Left cardiac atrium (tissue), 4 donors: ENCODE data around the gene KLHL2. TPM values are rescaled to one million over a fixed set of nuclear protein-coding genes. Genes with fewer than 3 reads are reported as not detected.

Source experiments
- ATAC-seq, 2 donors: fragments of 200-7000 bp; cut with Tn5 transposase; one replicate each; pipeline ENCODE4 v1.9.1; 2020; ENCODE audit warnings: mild to moderate bottlenecking in 2 of 2, moderate library complexity in 2 of 2
- DNase-seq: peaks from one replicate; pipeline ENCODE4 v3.0.0-alpha.2; 2020
- intact Hi-C, 2 donors: fragments of 100-400 bp; cut with DNase I; formaldehyde crosslinking; loops; one replicate each; pipeline versions ENCODE4 v1.14.1 to v1.15.1; 2022 to 2023
- total RNA-seq, 2 donors: library from RNA; stranded (reverse); fragmentation: NEBNext Ultra II Directional; extraction: Animal tissue kit (Norgen Biotek cat#: 25700); gene quantifications; one replicate each; pipeline ENCODE4 v1.2.1, GENCODE V29; 2021
- donor health status: DM: no; HTN: yes; CAD: no.
- donor health status: DM: no; HTN: yes; CAD: no; lungs with severe emphysema.
- donor health status: DM: yes; HTN: yes; CAD: no.
- donor health status: Dilated cardiomyopathy.

KLHL2 gene
- total RNA-seq, 2 donors from 2014 or later = 11.0 to 14.3 TPM

DNA sequence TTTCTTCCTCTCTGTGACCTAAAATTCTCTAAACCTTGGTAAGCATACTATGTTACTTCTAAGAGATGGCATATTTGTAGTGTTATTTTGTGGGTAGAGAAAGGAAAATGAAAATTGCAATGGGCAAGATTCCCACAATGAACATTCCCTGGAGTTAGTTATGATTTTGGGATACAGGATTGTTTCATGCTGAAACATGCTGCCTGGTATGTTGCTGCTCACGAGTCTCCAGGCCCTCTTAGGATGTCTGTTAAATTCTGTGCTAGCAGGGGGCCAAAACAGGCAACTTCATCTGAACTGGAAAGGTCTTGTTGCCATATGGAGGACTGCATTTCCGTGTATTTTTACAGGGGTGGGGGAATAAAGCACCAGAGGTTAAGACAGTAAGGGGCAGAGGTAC is 101.2 kb downstream of the KLHL2 start:
- DNase-seq (no peak), ATAC-seq (no peak)
- intact Hi-C loops = no loop called here

DNA sequence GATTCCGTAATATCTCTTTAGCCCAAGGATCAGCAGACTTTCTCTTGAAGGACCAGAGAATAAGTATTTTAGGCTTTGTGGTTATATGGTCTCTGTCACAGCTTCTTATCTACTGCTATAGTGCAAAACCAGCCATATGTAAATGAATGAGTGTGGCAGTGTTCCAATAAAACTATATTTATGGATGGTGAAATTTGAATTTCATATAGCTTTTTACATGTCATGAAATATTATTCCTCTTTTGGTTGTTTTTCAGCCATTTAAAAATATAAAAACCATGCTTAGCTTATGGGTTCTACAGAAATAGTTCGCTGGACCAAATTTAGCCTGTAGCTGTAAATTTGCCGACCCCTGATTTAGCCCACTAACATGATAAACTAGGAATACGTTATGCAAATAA is 102.1 kb downstream of the KLHL2 start:
- no peak for ATAC-seq
- no peak for DNase-seq
- intact Hi-C loops = no loop called here

DNA sequence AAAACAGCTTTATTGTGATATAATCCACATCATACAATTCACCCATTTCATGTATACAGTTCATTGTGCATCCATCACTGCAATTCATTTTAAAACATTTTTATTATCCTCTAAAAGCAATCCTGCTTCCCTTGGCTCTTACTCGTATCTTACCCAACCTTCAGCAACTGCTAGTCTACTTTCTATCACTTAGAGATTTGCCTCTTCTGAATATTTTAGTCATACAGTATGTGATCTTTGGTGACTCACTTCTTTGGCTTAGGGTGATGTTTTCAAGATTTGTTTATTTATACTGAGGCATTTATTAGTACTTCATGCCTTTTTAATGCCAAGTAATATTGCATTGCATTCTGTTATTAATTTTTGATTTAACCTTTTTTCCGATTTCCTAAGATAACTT is 105.1 kb downstream of the KLHL2 start:
- no peak for DNase-seq
- intact Hi-C loops = no loop called here
- ATAC-seq = peak in 1 of 2 donors; percentile 22

DNA sequence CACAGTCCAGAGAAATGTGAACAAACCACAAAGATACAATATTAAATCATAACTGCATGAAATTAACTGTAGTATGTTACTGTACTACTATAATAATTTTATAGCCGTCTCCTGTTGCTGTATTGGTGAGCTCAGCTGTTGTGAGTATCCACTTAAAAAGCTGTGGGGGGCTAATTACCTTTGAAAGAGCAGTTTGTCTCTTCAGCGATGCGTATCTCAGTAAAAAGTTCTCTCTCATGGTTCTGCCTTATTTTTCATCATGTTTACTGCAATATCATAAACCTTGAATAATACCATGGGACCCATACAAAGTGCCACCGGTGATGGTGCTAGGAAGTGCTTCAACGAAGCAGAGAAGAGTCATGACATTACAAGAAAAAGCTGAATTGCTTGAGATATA is 111.7 kb downstream of the KLHL2 start:
- no peak for DNase-seq
- no peak for ATAC-seq
- intact Hi-C loops = no loop called here

DNA sequence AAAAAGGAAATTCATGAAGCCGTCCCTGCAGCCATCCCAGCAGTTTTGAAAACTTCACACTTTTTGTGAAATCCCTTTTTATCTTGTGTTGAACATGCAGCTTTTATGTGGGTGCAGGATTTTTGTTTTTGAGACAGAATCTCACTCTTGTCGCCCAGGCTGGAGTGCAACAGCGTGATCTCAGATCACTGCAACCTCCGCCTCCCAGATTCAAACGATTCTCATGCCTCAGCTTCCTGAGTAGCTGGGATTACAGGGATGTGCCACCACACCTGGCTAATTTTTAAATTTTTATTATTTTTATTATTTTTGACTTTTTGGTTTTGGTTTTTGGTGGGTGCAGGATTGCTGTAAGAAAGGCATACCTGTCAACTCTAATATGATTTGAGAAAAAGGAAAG is 112.1 kb downstream of the KLHL2 start:
- DNase-seq = no peak
- intact Hi-C loops = no loop called here
- no peak for ATAC-seq

GRCh38 chr4:165324236-165324917 is 117.0 kb downstream of the KLHL2 start:
- DNase-seq = no peak
- intact Hi-C loops = loop anchor here in 1 of 2 donors (10.0 kb wide), 1 partner anchor 120 kb away; the partner anchor contains the start of gene KLHL2
- ATAC-seq = no peak

DNA sequence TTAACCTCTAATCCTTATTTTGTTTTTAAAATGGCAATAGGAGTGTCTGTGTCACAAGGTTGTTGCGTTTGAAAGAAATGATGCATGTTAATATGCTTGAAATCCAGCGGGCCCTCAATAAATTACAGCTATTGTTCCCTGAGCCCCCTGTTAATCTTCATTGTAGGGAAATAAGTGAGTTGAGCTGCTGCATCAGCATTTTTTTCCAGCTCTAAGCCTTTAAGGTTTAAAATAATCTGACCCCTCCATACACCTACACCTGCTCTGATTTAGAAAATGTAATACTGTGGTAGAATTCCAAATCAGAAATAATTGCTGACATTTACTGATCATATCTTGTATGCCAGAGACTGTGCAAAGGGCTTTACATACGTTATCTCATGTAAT is 117.5 kb downstream of the KLHL2 start:
- DNase-seq = no peak
- intact Hi-C loops = loop anchor here in 1 of 2 donors (10.0 kb wide), 1 partner anchor 120 kb away; the partner anchor contains the start of gene KLHL2
- no peak for ATAC-seq

- DNase-seq = no peak
- intact Hi-C loops = loop anchor here in 1 of 2 donors (10.0 kb wide), 1 partner anchor 121 kb away; the partner anchor contains the start of gene KLHL2
- ATAC-seq = peak in 1 of 2 donors; percentile 3
Observed at GRCh38 chr4:165325732-165326512, 118.6 kb downstream of the KLHL2 start.

DNA sequence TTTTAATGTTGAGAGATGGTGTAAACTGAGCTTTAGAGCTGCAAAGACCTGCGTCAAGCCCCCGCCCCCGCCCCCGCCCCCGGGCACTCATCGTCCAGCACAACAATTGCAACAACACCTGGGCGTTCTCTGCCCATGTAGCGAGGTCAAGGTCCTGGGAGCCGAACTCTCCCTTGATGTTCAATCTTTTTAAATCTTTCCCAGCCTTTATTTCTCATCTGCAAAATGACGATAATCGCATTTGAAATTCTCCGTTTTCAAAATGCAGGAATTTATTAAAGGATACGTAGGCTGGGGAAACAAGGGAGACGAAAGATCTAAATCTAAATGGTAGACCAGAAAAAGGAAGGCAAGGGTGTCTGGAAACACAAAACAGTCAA is 119.5 kb downstream of the KLHL2 start:
- peak in 1 of 2 donors; percentile 17 for ATAC-seq
- peak; percentile 31 for DNase-seq
- intact Hi-C loops = loop anchor here in 1 of 2 donors (10.0 kb wide), 1 partner anchor 122 kb away; the partner anchor contains the start of gene KLHL2

DNA sequence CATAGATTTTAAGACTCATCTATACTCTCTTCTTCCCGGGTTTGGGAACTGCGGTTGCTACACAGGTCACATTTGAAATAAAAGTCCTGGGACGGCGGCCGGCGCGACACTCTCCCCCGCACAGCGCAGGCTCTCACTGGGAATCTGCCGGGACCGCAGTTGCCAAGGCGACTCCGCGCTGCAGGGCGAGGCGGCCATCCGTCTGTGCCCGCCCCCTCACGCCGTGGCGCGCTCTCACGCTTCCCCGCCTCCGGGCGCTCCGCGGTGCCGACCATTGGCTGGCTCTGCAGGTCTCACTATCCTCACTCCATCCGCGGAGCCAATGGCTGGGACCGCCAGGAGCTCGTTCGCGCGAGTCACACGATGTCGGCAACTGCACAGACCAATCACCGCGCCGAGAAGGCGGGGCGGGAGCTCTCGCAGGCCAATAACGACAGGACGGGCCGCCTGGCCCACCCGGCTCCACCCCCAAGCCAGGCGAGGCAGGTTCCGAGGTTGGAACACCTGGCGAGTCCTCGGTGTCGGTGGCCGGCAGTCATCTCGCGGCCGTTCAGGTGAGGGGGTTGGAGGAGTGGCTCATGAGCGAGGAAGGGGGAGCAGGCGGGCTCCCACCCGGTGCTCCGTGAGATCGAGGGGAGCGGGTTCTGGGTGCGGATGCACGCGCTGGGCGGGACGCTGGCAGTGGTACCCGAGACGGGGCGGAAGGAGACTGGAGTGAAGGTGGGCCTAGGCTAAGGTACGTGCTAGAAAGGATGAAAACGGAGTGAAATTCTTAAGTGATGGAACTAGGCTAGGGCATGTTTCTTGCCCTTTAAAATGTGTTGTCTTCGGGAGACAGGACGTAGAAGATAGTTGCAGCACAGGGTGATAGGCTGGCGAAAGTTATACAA is 120.1 kb downstream of the KLHL2 start, which contains the start of gene MSMO1:
Gene MSMO1 (plus strand): TSS at position 459 of the 890 bp plus-strand sequence. CDS start 5,702 bp downstream, outside the sequence.
- ATAC-seq (peak; percentile 99), DNase-seq (peak; percentile 100)
- intact Hi-C loops = loop anchor here in 1 of 2 donors (10.0 kb wide), 1 partner anchor 123 kb away; the partner anchor contains the start of gene KLHL2

- intact Hi-C loops = loop anchor here in 1 of 2 donors (10.0 kb wide), 1 partner anchor 123 kb away; the partner anchor contains the start of gene KLHL2
- DNase-seq (no peak), ATAC-seq (no peak)
Observed at GRCh38 chr4:165328101-165328425, 120.7 kb downstream of the KLHL2 start.

DNA sequence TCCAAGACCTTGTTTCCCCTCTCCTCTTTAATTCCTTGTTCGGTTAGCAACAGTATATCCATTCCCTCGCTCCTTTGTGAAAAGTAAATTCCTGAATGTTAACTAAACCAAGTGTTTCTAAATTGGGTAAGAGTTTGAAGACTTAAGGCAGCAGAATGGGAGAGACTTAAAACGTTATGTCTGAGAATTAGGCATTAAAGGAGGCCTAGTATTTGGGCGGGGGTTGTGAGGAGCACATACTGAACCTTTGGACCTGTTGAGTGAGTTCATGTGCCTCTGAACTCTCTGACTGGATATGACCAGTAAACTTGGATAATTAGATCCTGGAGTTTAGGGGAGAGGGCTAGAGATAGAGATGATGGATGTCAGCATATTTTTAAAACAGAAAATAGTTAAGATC is 121.3 kb downstream of the KLHL2 start:
- DNase-seq (no peak), ATAC-seq (no peak)
- intact Hi-C loops = loop anchor here in 1 of 2 donors (10.0 kb wide), 1 partner anchor 124 kb away; the partner anchor contains the start of gene KLHL2

GRCh38 chr4:165330071-165330470 is 122.7 kb downstream of the KLHL2 start:
- intact Hi-C loops = no loop called here
- DNase-seq (no peak), ATAC-seq (no peak)

DNA sequence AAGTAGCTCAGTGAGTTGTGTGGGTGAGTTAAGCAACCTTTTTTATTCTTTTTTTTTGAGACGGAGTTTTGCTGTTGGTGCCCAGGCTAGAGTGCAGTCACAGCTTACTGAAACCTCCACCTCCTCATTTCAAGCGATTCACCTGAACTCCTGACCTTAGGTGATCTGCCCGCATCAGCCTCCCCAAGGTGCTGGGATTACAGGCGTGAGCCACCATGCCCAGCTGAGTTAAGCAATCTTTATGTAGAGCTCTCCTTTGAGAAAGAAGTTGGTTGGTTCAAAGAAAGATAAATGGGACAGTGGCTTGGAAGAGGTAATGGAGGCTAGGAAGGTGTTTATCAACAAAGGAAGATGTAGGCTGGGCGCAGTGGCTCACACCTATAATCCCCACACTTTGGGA is 123.3 kb downstream of the KLHL2 start:
- intact Hi-C loops = no loop called here
- DNase-seq = no peak
- no peak for ATAC-seq

DNA sequence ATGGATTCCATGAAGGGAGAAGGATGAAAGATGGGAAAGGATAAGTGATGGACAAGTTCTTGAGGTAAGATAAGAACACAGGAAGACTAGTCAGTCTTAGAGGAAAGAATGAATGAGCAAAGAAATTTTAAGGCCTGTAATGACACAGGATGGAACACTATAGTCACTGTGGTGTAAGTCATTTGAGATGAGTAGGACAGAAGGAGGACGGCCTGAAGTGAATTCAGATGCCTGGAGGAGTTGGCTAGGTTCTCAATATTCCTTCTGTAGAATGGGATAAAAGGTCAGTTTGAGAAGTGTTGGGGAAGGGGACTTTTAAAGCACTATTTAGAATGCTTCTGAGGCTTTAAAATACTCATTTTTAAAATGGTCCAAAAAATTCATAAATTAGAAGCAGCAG is 124.0 kb downstream of the KLHL2 start:
- intact Hi-C loops = no loop called here
- DNase-seq (no peak), ATAC-seq (no peak)

- intact Hi-C loops = no loop called here
- DNase-seq (no peak), ATAC-seq (no peak)
Observed at GRCh38 chr4:165331823-165332222, 124.5 kb downstream of the KLHL2 start.

- DNase-seq (no peak), ATAC-seq (no peak)
- intact Hi-C loops = no loop called here
Observed at GRCh38 chr4:165332502-165332901, 125.1 kb downstream of the KLHL2 start.

- ATAC-seq (no peak), DNase-seq (no peak)
- intact Hi-C loops = no loop called here
Observed at GRCh38 chr4:165335163-165335703, 127.9 kb downstream of the KLHL2 start.

DNA sequence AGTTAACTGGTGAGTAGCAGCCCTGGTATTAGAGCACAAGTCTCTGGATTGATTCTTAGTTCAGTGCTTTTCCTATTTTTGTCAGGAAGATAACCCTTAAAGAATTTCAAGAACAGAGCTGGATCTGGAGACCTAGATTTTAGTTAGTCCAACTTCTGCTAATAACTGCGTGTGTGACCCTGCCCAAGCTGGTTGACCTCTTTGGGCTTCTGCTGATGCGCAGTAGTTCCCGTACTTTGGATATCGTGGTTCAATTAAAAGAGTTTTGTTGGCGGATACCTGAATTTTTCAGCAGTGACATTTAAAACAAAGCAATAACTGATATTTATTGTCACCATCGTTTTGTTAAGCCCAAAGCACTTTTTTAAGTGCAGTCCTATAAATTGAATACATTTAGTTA is 129.4 kb downstream of the KLHL2 start:
- intact Hi-C loops = no loop called here
- DNase-seq = no peak
- ATAC-seq = no peak
